HepG2 (cell line): ENCODE measurements around the gene ST6GALNAC6. TPM values are rescaled to one million over a fixed set of nuclear protein-coding genes. Genes with fewer than 3 reads are reported as not detected.

Experiments
- ATAC-seq: fragments of 200-7000 bp; cut with Tn5 transposase; 3 replicates; pipeline ENCODE4 v1.9.1; 2020; ENCODE audit warnings: mild to moderate bottlenecking, moderate library complexity
- BruUV-seq: library from RNA; stranded (reverse); fragments of 400-500 nt; replicated peaks from 2 replicates; lab custom pipeline; 2021; lab: Mats Ljungman, UMichigan
- CTCF ChIA-PET: fragments of 300-600 bp; formaldehyde crosslinking; extraction: SDS; loops from one replicate; lab custom pipeline; 2021; ENCODE audit warnings: low total read pairs, inconsistent platforms, low intra/inter-chr PET ratio; lab: Yijun Ruan, JAX
- POLR2A ChIA-PET: fragments of 350-600 bp; sonication (Branson Sonifier 250); formaldehyde crosslinking; loops from one replicate; lab custom pipeline; 2020; ENCODE audit warnings: antibody characterized with exemption, inconsistent platforms; lab: Yijun Ruan, JAX
- DNase-seq: peaks from one replicate; pipeline ENCODE4 v3.0.0-alpha.2; 2015; ENCODE audit warnings: low spot score
- FAIRE-seq: peaks from 3 replicates; lab custom pipeline; 2011; peaks lifted over from hg19 to GRCh38; lab: Jason Lieb, UNC
- H2AFZ ChIP-seq: one replicate; pipeline ENCODE4 v1.6.1; 2011; ENCODE audit warnings: low read length, inconsistent platforms
- H3K27ac ChIP-seq: fragments of 300-600 bp; 3 replicates; pipeline ENCODE4 v1.8.0; 2011; ENCODE audit warnings: mixed run types, mild to moderate bottlenecking, mixed read lengths, low read length, inconsistent platforms; ENCODE audit not compliant: insufficient read depth; ENCODE audit errors: extremely low read length
- H3K27me3 ChIP-seq, 2 experiments: fragments of 200-600 bp in 1 of 2; 2 replicates in 1 of 2; 3 replicates in 1 of 2; pipeline versions ENCODE4 v1.6.0 to v1.8.0; 2011; ENCODE audit warnings: low read length in 2 of 2, mild to moderate bottlenecking in 2 of 2, moderate library complexity in 2 of 2, inconsistent platforms in 1 of 2; ENCODE audit not compliant: insufficient read depth in 2 of 2, control insufficient read depth in 1 of 2
- H3K36me3 ChIP-seq, 2 experiments: fragments of 200-600 bp in 1 of 2; replicated peaks in 1 of 2; 2 replicates in 1 of 2; 3 replicates in 1 of 2; pipeline versions ENCODE4 v1.5.1 to v1.8.0; 2011; ENCODE audit warnings: low read length in 2 of 2, inconsistent platforms in 1 of 2; ENCODE audit not compliant: insufficient read depth in 2 of 2, control insufficient read depth in 1 of 2
- H3K4me1 ChIP-seq: 2 replicates; pipeline ENCODE4 v1.5.1; 2012; ENCODE audit warnings: low read length, inconsistent platforms; ENCODE audit not compliant: insufficient read depth
- H3K4me2 ChIP-seq: 2 replicates; pipeline ENCODE4 v1.6.0; 2011; ENCODE audit warnings: low read depth, low read length, inconsistent platforms
- H3K4me3 ChIP-seq, 3 experiments: fragments of 200-600 bp in 1 of 3; sonication (generic), shearing (Covaris generic) in 1 of 3; replicated peaks in 1 of 3; 2 replicates each; pipeline ENCODE4 v1.5.1; 2011 to 2016; ENCODE audit warnings: low read length in 3 of 3, inconsistent platforms in 2 of 3, low read depth in 2 of 3, mild to moderate bottlenecking in 2 of 3, control low read depth in 1 of 3, mixed read lengths in 1 of 3; ENCODE audit not compliant: insufficient read depth in 1 of 3
- H3K79me2 ChIP-seq: one replicate; pipeline ENCODE4 v1.6.1; 2011; ENCODE audit warnings: low read length, inconsistent platforms; ENCODE audit not compliant: insufficient read depth
- H3K9ac ChIP-seq: 2 replicates; pipeline ENCODE4 v1.6.0; 2011; ENCODE audit warnings: mild to moderate bottlenecking, low read depth, low read length, inconsistent platforms; ENCODE audit not compliant: insufficient read depth
- H3K9me3 ChIP-seq: 2 replicates; pipeline ENCODE4 v1.5.1; 2012; ENCODE audit warnings: mild to moderate bottlenecking, low read length
- H4K20me1 ChIP-seq: 2 replicates; pipeline ENCODE4 v1.6.0; 2011; ENCODE audit warnings: inconsistent platforms, mild to moderate bottlenecking, low read length, moderate library complexity; ENCODE audit not compliant: insufficient read depth
- HMGXB3 ChIP-seq: sonication (generic); formaldehyde crosslinking; IDR thresholded peaks from 2 replicates; pipeline ENCODE4 v1.4.0; 2020; ENCODE audit warnings: missing genetic modification reagents, borderline replicate concordance
- MEF2D ChIP-seq: sonication (generic); formaldehyde crosslinking; IDR thresholded peaks from 2 replicates; pipeline ENCODE4 v1.5.1; 2020; ENCODE audit warnings: mild to moderate bottlenecking, missing genetic modification reagents
- MYPOP ChIP-seq: sonication (generic); formaldehyde crosslinking; IDR thresholded peaks from 2 replicates; pipeline ENCODE4 v1.8.1; 2023; ENCODE audit warnings: mild to moderate bottlenecking, moderate library complexity, missing genetic modification reagents
- PBX2 ChIP-seq: IDR thresholded peaks from 2 replicates; pipeline ENCODE4 v1.6.1; 2016; ENCODE audit warnings: control low read depth
- RFXAP ChIP-seq: sonication (generic); formaldehyde crosslinking; IDR thresholded peaks from 2 replicates; pipeline ENCODE4 v1.4.0; 2020; ENCODE audit warnings: missing genetic modification reagents, borderline replicate concordance
- SIN3A ChIP-seq: IDR thresholded peaks from 2 replicates; pipeline ENCODE4 v1.6.1; 2011; ENCODE audit warnings: low read depth, mild to moderate bottlenecking, control low read depth, low read length, borderline replicate concordance
- SMAD3 ChIP-seq: sonication (generic); formaldehyde crosslinking; IDR thresholded peaks from 2 replicates; pipeline ENCODE4 v1.4.0; 2020; ENCODE audit warnings: missing genetic modification reagents
- SSRP1 ChIP-seq: IDR thresholded peaks from 2 replicates; pipeline ENCODE4 v1.6.1; 2016; ENCODE audit warnings: control low read depth
- THAP11 ChIP-seq: IDR thresholded peaks from 2 replicates; pipeline ENCODE4 v1.6.1; 2016; ENCODE audit warnings: missing biosample characterization, missing genetic modification reagents
- ZNF225 ChIP-seq: sonication (generic); formaldehyde crosslinking; IDR thresholded peaks from 2 replicates; pipeline ENCODE4 v1.4.0; 2020; ENCODE audit warnings: mild to moderate bottlenecking, missing genetic modification reagents
- ZNF501 ChIP-seq: sonication (generic); formaldehyde crosslinking; IDR thresholded peaks from 2 replicates; pipeline ENCODE4 v1.5.1; 2020; ENCODE audit warnings: mild to moderate bottlenecking, moderate library complexity, missing genetic modification reagents
- WGBS: methylation state at CpG from one replicate; pipeline ENCODE4 v1.1.6; 2017; ENCODE audit warnings: low lambda C conversion rate; 5-methylcytosine and 5-hydroxymethylcytosine counted together
- in situ Hi-C: cut with HindIII; loops from 2 replicates; pipeline ENCODE4 v1.10.0; 2017; ENCODE audit warnings: low pct_unique_long_range_greater_than_20kb; ENCODE audit not compliant: extremely low pct_ligation_motif_present
- intact Hi-C: fragments of 100-400 bp; cut with micrococcal nuclease; formaldehyde crosslinking; loops from one replicate; pipeline ENCODE4 v1.10.0; 2022; ENCODE audit not compliant: unreplicated experiment
- polyA plus RNA-seq, 8 experiments: library from polyadenylated mRNA; depleted of rRNA in 3 of 8; stranded (reverse) in 7 of 8; unstranded in 1 of 8; fragments of >200 nt; fragmentation: Illumina TruSeq in 4 of 8; extraction: Trizol in 4 of 8; gene quantifications; 2 replicates each; pipeline versions ENCODE4 v1.2.1 to v1.2.3, GENCODE V29; 2011 to 2016; ENCODE audit warnings: low read depth in 4 of 8, missing spikeins in 1 of 8, mixed read lengths in 1 of 8; ENCODE audit not compliant: insufficient read depth in 1 of 8
- total RNA-seq, 5 experiments: library from RNA; depleted of rRNA; stranded (reverse); fragments of >200 nt; fragmentation: Illumina TruSeq; extraction: Trizol; gene quantifications; 2 replicates each; pipeline ENCODE4 v1.2.3, GENCODE V29; 2016; ENCODE audit warnings: low read depth in 1 of 5

ST6GALNAC6 gene
- total and polyA plus RNA-seq, 2 of the 13 experiments (the other 11 are each of a cell fraction or from before 2014, with no cell fraction given), result 18.5 to 65.4 TPM

- TF ChIP-seq RFXAP (CRISPR knock-in tag) (no peak), SSRP1 (CRISPR knock-in tag) (no peak), THAP11 (CRISPR knock-in tag) (peak; percentile 15; the same call in 1 of the 2 replicates)
These were observed 17.5 kb upstream of the ST6GALNAC6 start, which contains the start of gene ST6GALNAC4 (continued) for GRCh38 chr9:127916720-127917581.

GRCh38 chr9:127915801-127916719 is 16.7 kb upstream of the ST6GALNAC6 start:
- in situ Hi-C loops, result loop anchor here (5.0 kb wide), 1 partner anchor 44 kb away; no protein-coding TSS in a partner anchor
- intact Hi-C loops, result loop anchor here (2.0 to 5.0 kb wide), 2 partner anchors 13 to 114 kb away; partner anchors contain the start of gene FPGS
- Histone ChIP-seq H3K27me3 (no peaks in the 10 kb centered on the region), H3K9me3 (no peaks in the 10 kb centered on the region), H3K27ac (peak overlapping the region; percentile 40), H3K36me3 (peaks cover 5 to 7% of the 10 kb centered on the region in 2 experiments; a peak in 3 of 5 replicates), H3K4me1 (peaks cover 74% of the 10 kb centered on the region), H3K4me3 (peak overlapping the region; percentile 71 to 91 (median 73)), H2AFZ (no peak overlapping the region), H3K4me2 (peak overlapping the region; percentile 98), H4K20me1 (no peaks in the 10 kb centered on the region), H3K79me2 (peaks cover 2% of the 10 kb centered on the region), H3K9ac (peak overlapping the region; percentile 68)
- ChIA-PET CTCF (no interaction called here), POLR2A (interaction anchor here (0.6 to 7.9 kb wide), 14 partner anchors 11 to 371 kb away, joined by 3 to 78 read pairs (median 3); partner anchors contain the start of genes AK1, CDK9, PIP5KL1 and ST6GALNAC6)
- WGBS, result 40% methylated on average over 5 of the region's 27 CpGs
- TSS peak; percentile 70 for BruUV-seq
- DNase-seq, result no peak
- ATAC-seq, result peak; percentile 43
- no peak for FAIRE-seq
- TF ChIP-seq MEF2D (CRISPR knock-in tag), result no peak
- TF ChIP-seq MYPOP (CRISPR knock-in tag), result 0 out of 2 replicates have a peak, but pooled peaks have one; percentile 27
- no peak for TF ChIP-seq ZNF225 (CRISPR knock-in tag)
- TF ChIP-seq SMAD3 (CRISPR knock-in tag), result 0 out of 2 replicates have a peak, but pooled peaks have one; percentile 47
- TF ChIP-seq ZNF501 (CRISPR knock-in tag), result peak; percentile 73; the same call in 1 of the 2 replicates
- TF ChIP-seq SIN3A, result no peak
- TF ChIP-seq PBX2, result no peak
- TF ChIP-seq HMGXB3, result 0 out of 2 replicates have a peak, but pooled peaks have one; percentile 36
